GM12878 (cell line): Measurements from ENCODE around the gene PLEKHA5. TPM values are rescaled to one million over a fixed set of nuclear protein-coding genes. Genes with fewer than 3 reads are reported as not detected.

ENCODE experiments used
- ATAC-seq: fragments of 200-7000 bp; cut with Tn5 transposase; 3 replicates; pipeline ENCODE4 v1.9.1; 2020; ENCODE audit warnings: mild to moderate bottlenecking, moderate library complexity
- BruUV-seq: library from RNA; stranded (reverse); fragments of 400-500 nt; replicated peaks from 2 replicates; lab custom pipeline; 2021; lab: Mats Ljungman, UMichigan
- CTCF ChIA-PET: fragments of 300-600 bp; sonication (Branson Sonifier 250); formaldehyde crosslinking; extraction: SDS; loops from one replicate; lab custom pipeline; 2021; ENCODE audit warnings: inconsistent platforms; lab: Yijun Ruan, JAX
- POLR2A ChIA-PET: fragments of 350-600 bp; formaldehyde crosslinking; extraction: SDS; loops from one replicate; lab custom pipeline; 2021; ENCODE audit warnings: inconsistent platforms; lab: Charles Lee
- RAD21 ChIA-PET: fragments of 300-600 bp; sonication (Branson Sonifier 250); formaldehyde crosslinking; loops from one replicate; lab custom pipeline; 2023; ENCODE audit warnings: antibody characterized with exemption; ENCODE audit not compliant: unreplicated experiment; lab: Charles Lee
- SMC1A ChIA-PET: fragments of 300-600 bp; sonication (Branson Sonifier 250); formaldehyde crosslinking; loops from one replicate; lab custom pipeline; 2023; ENCODE audit not compliant: unreplicated experiment, uncharacterized antibody; lab: Charles Lee
- DNase-seq: peaks from one replicate; pipeline ENCODE4 v3.0.0-alpha.2; 2011; ENCODE audit warnings: low read depth, low spot score
- FAIRE-seq: peaks from 3 replicates; lab custom pipeline; 2011; peaks lifted over from hg19 to GRCh38; lab: Jason Lieb, UNC
- H2AFZ ChIP-seq: 2 replicates; pipeline ENCODE4 v1.6.0; 2011; ENCODE audit warnings: low read depth, low read length, control low read depth; ENCODE audit not compliant: control insufficient read depth
- H3K27ac ChIP-seq: 2 replicates; pipeline ENCODE4 v1.5.1; 2011; ENCODE audit warnings: control low read depth; ENCODE audit not compliant: control insufficient read depth, insufficient read depth
- H3K27me3 ChIP-seq, 2 experiments: replicated peaks in 1 of 2; 2 replicates each; pipeline versions ENCODE4 v1.6.0 to v1.6.1; 2011; ENCODE audit warnings: low read length in 1 of 2; ENCODE audit not compliant: control insufficient read depth in 2 of 2, insufficient read depth in 2 of 2
- H3K36me3 ChIP-seq, 2 experiments: 2 replicates each; pipeline ENCODE4 v1.5.1; 2011; ENCODE audit warnings: low read length in 1 of 2; ENCODE audit not compliant: control insufficient read depth in 2 of 2, insufficient read depth in 2 of 2
- H3K4me1 ChIP-seq: 2 replicates; pipeline ENCODE4 v1.6.1; 2011; ENCODE audit warnings: mild to moderate bottlenecking, low read length, moderate library complexity, mixed read lengths; ENCODE audit not compliant: control insufficient read depth, insufficient read depth
- H3K4me2 ChIP-seq: 2 replicates; pipeline ENCODE4 v1.6.0; 2011; ENCODE audit warnings: control low read depth; ENCODE audit not compliant: control insufficient read depth, insufficient read depth
- H3K4me3 ChIP-seq: fragments of 200-600 bp; sonication (generic); 2 replicates; pipeline ENCODE4 v1.5.1; 2016
- H3K79me2 ChIP-seq: 2 replicates; pipeline ENCODE4 v1.6.0; 2011; ENCODE audit warnings: low read length; ENCODE audit not compliant: control insufficient read depth, insufficient read depth
- H3K9ac ChIP-seq: 2 replicates; pipeline ENCODE4 v1.8.0; 2011; ENCODE audit warnings: low read length, control low read depth, mixed read lengths; ENCODE audit not compliant: control insufficient read depth, insufficient read depth
- H3K9me3 ChIP-seq: replicated peaks from 3 replicates; pipeline ENCODE4 v1.5.1; 2011; ENCODE audit warnings: mild to moderate bottlenecking, low read length; ENCODE audit not compliant: control insufficient read depth, insufficient read depth
- H4K20me1 ChIP-seq: 2 replicates; pipeline ENCODE4 v1.6.0; 2011; ENCODE audit not compliant: control insufficient read depth, insufficient read depth
- BACH1 ChIP-seq: fragments of 450-650 bp; IDR thresholded peaks from 2 replicates; pipeline ENCODE4 v1.6.1; 2017; ENCODE audit warnings: mild to moderate bottlenecking, borderline replicate concordance
- CREM ChIP-seq: IDR thresholded peaks from 2 replicates; pipeline ENCODE4 v1.6.1; 2014; ENCODE audit warnings: antibody characterized with exemption, low read depth
- LARP7 ChIP-seq: fragments of 450-650 bp; IDR thresholded peaks from 2 replicates; pipeline ENCODE4 v1.6.1; 2017; ENCODE audit warnings: mild to moderate bottlenecking
- MXI1 ChIP-seq: fragments of 150-350 bp; IDR thresholded peaks from 2 replicates; pipeline ENCODE4 v1.6.1; 2011; ENCODE audit warnings: low read depth, mild to moderate bottlenecking, inconsistent platforms, low read length, improper control_type of control experiment
- SIX5 ChIP-seq: IDR thresholded peaks from 2 replicates; pipeline ENCODE4 v1.6.1; 2011; ENCODE audit warnings: mild to moderate bottlenecking, low read depth, low read length, moderate library complexity; ENCODE audit not compliant: severe bottlenecking
- SREBF1 ChIP-seq: IDR thresholded peaks from 2 replicates; pipeline ENCODE4 v1.6.1; 2012; ENCODE audit warnings: mild to moderate bottlenecking, low read length
- STAT3 ChIP-seq: IDR thresholded peaks from 2 replicates; pipeline ENCODE4 v1.6.1; 2011; ENCODE audit warnings: low read depth, low read length, improper control_type of control experiment
- USF1 ChIP-seq: IDR thresholded peaks from 2 replicates; pipeline ENCODE4 v1.6.1; 2011; ENCODE audit warnings: borderline replicate concordance, low read depth, mild to moderate bottlenecking, moderate library complexity, mixed read lengths, low read length; ENCODE audit not compliant: insufficient read depth; ENCODE audit errors: extremely low read length
- ZBTB11 ChIP-seq: fragments of 450-650 bp; formaldehyde crosslinking; IDR thresholded peaks from 2 replicates; pipeline ENCODE4 v1.5.0; 2022; ENCODE audit warnings: mild to moderate bottlenecking, missing genetic modification characterization
- ZBTB4 ChIP-seq: fragments of 450-650 bp; formaldehyde crosslinking; IDR thresholded peaks from 2 replicates; pipeline ENCODE4 v1.4.0; 2022; ENCODE audit warnings: mild to moderate bottlenecking, moderate library complexity
- ZNF274 ChIP-seq: IDR thresholded peaks from one replicate; pipeline ENCODE4 v1.8.0; 2011; ENCODE audit not compliant: insufficient read length, insufficient read depth
- ZSCAN29 ChIP-seq: fragments of 450-650 bp; IDR thresholded peaks from 2 replicates; pipeline ENCODE4 v1.6.1; 2017; ENCODE audit warnings: mild to moderate bottlenecking, moderate library complexity
- WGBS: methylation state at CpG from one replicate; pipeline ENCODE4 v1.1.6; 2016; ENCODE audit warnings: low lambda C conversion rate; ENCODE audit not compliant: insufficient replicate concordance, insufficient coverage; ENCODE audit errors: missing lambda C conversion rate; 5-methylcytosine and 5-hydroxymethylcytosine counted together
- in situ Hi-C: fragments of 300-500 bp; cut with MboI; formaldehyde crosslinking; loops from 9 replicates; pipeline ENCODE4 v1.14.3; 2018; ENCODE audit warnings: mixed read lengths
- intact Hi-C: fragments of 100-400 bp; cut with micrococcal nuclease; formaldehyde crosslinking; loops from one replicate; pipeline ENCODE4 v1.14.2; 2022; ENCODE audit not compliant: unreplicated experiment
- polyA plus RNA-seq, 11 experiments: library from polyadenylated mRNA; depleted of rRNA in 4 of 11; unstranded in 6 of 11; stranded (reverse) in 5 of 11; fragments of >200 nt; fragmentation: Nextera tagmentation in 4 of 11; fragmentation: Illumina TruSeq in 1 of 11; extraction: Ambion mirVana in 4 of 11; extraction: Trizol in 1 of 11; gene quantifications; 1 replicate in 1 of 11; 2 replicates in 10 of 11; pipeline versions ENCODE4 v1.2.1 to v1.2.3, GENCODE V29; 2011 to 2016; ENCODE audit warnings: inconsistent platforms in 2 of 11, missing spikeins in 2 of 11, low read depth in 1 of 11
- total RNA-seq, 4 experiments: library from RNA; depleted of rRNA in 3 of 4; stranded (reverse); fragments of >200 nt in 3 of 4; fragmentation: Illumina TruSeq in 1 of 4; extraction: Trizol in 1 of 4; gene quantifications; 2 replicates each; pipeline versions ENCODE4 v1.2.1 to v1.2.3, GENCODE V29; 2013 to 2021

Gene PLEKHA5
- total and polyA plus RNA-seq, 10 of the 15 experiments (the other 5 are each of a cell fraction or from before 2014, with no cell fraction given), result 0.09 to 0.33 (median 0.18) TPM; not detected in 3

GRCh38 chr12:19139615-19140194, 10.2 kb downstream of the PLEKHA5 start (continued):
- no peak for TF ChIP-seq ZBTB11 (CRISPR knock-in tag)
- no peak for TF ChIP-seq ZNF274
- no peak for TF ChIP-seq ZSCAN29
- no peak for TF ChIP-seq STAT3
- no peak for TF ChIP-seq SREBF1
- TF ChIP-seq, all 136 proteins: peak for 0

GRCh38 chr12:19140381-19141236, 11.1 kb downstream of the PLEKHA5 start:
- in situ Hi-C loops, result no loop called here
- no peak for FAIRE-seq
- WGBS, result 46% methylated on average over 8 of the region's 8 CpGs
- TF ChIP-seq LARP7 (no peak), USF1 (no peak), MXI1 (no peak), CREM (no peak), BACH1 (no peak), ZBTB4 (CRISPR knock-in tag) (no peak), SIX5 (no peak)

More at GRCh38 chr12:19140381-19141236, 11.1 kb downstream of the PLEKHA5 start:
- ChIA-PET POLR2A (no interaction called here), CTCF (no interaction called here), SMC1A (no interaction called here), RAD21 (no interaction called here)
- H3K36me3 ChIP-seq, result no peaks in the 10 kb centered on the region
- H3K4me1 ChIP-seq, result no peaks in the 10 kb centered on the region
- no peak overlapping the region for H3K9ac ChIP-seq
- H3K27me3 ChIP-seq, result no peaks in the 10 kb centered on the region
- H2AFZ ChIP-seq, result no peak overlapping the region
- intact Hi-C loops, result no loop called here
- no peaks in the 10 kb centered on the region for H3K79me2 ChIP-seq
- no peak overlapping the region for H3K4me3 ChIP-seq
- ATAC-seq, result no peak
- H4K20me1 ChIP-seq, result no peaks in the 10 kb centered on the region
- BruUV-seq, result no TSS peak
- H3K4me2 ChIP-seq, result no peak overlapping the region
- no peak for DNase-seq
- H3K27ac ChIP-seq, result no peak overlapping the region
- no peaks in the 10 kb centered on the region for H3K9me3 ChIP-seq
